Uterus (tissue), 2 donors: ENCODE measurements around the gene LAX1.

ENCODE experiments used
- POLR2A ChIP-seq, 2 donors: fragments of 450-650 bp; IDR thresholded peaks; one replicate each; pipeline ENCODE4 v1.6.1; 2016; ENCODE audit warnings: antibody characterized with exemption in 2 of 2, mild to moderate bottlenecking in 1 of 2, moderate library complexity in 1 of 2
- TF ChIP-seq, protein P1 (sequence below), 4 experiments: fragments of 200-600 bp in 2 of 4; fragments of 450-650 bp in 2 of 4; sonication (generic) in 2 of 4; IDR thresholded peaks; one replicate each; pipeline ENCODE4 v1.5.1; 2016 to 2019; ENCODE audit warnings: antibody characterized with exemption in 4 of 4, mild to moderate bottlenecking in 2 of 4, moderate library complexity in 1 of 4

DNA sequence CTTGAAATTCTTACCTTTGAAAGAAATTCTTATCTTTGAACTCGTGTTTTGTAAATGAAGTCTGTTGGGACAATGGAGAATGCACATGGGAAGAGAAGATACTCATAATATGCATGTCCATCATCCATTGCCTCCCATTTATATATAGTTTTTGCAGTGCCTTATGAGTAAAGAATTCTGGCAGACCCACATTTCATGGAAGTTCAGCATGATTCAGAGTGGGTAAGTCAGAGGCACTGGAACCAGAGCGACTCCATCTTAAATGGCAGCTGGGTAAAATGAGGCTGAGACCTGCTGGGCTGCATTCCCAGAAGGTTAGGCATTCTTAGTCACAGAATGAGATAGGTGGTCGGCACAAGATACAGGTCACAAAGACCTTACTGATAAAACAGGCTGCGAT lies 13.8 kb downstream of the LAX1 start:
- TF ChIP-seq, protein P1, sequence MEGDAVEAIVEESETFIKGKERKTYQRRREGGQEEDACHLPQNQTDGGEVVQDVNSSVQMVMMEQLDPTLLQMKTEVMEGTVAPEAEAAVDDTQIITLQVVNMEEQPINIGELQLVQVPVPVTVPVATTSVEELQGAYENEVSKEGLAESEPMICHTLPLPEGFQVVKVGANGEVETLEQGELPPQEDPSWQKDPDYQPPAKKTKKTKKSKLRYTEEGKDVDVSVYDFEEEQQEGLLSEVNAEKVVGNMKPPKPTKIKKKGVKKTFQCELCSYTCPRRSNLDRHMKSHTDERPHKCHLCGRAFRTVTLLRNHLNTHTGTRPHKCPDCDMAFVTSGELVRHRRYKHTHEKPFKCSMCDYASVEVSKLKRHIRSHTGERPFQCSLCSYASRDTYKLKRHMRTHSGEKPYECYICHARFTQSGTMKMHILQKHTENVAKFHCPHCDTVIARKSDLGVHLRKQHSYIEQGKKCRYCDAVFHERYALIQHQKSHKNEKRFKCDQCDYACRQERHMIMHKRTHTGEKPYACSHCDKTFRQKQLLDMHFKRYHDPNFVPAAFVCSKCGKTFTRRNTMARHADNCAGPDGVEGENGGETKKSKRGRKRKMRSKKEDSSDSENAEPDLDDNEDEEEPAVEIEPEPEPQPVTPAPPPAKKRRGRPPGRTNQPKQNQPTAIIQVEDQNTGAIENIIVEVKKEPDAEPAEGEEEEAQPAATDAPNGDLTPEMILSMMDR (IDR thresholded peaks at IDR 0.05): no peak
- TF ChIP-seq POLR2A (IDR thresholded peaks at IDR 0.05): no peak
